H1 (cell line): ENCODE results near the gene GPR157. TPM values are rescaled to one million over a fixed set of nuclear protein-coding genes. Genes with fewer than 3 reads are reported as not detected.
"Not testable (repeated sequence)": the region's sequence is repeated elsewhere in the genome, so short reads cannot be mapped to it uniquely, and the experiment has no call there.

Source experiments
- CTCF ChIA-PET: fragments of 300-600 bp; sonication (Branson Sonifier 250); formaldehyde crosslinking; loops from one replicate; lab custom pipeline; 2021; ENCODE audit not compliant: partially characterized antibody; lab: Charles Lee
- POLR2A ChIA-PET: fragments of 300-600 bp; sonication (Branson Sonifier 250); formaldehyde crosslinking; loops from one replicate; lab custom pipeline; 2021; ENCODE audit warnings: inconsistent platforms; ENCODE audit not compliant: partially characterized antibody; lab: Charles Lee
- DNase-seq, 2 experiments: peaks; one replicate each; pipeline versions ENCODE4 v3.0.0 to v3.0.0-alpha.2; 2010 to 2022; ENCODE audit warnings: low spot score in 2 of 2, low read depth in 1 of 2, mixed read lengths in 1 of 2
- FAIRE-seq: peaks from 2 replicates; lab custom pipeline; 2011; peaks lifted over from hg19 to GRCh38; lab: Jason Lieb, UNC
- H2AFZ ChIP-seq: 2 replicates; pipeline ENCODE4 v1.8.1; 2012; ENCODE audit warnings: low read length, inconsistent platforms
- H2AK5ac ChIP-seq: 2 replicates; pipeline ENCODE4 v1.6.1; 2013; ENCODE audit warnings: low read depth, low read length
- H2BK120ac ChIP-seq: replicated peaks from 2 replicates; pipeline ENCODE3; 2013; ENCODE audit warnings: low read depth, low read length, inconsistent platforms
- H2BK12ac ChIP-seq: 2 replicates; pipeline ENCODE4 v1.6.1; 2013; ENCODE audit warnings: low read depth, low read length
- H2BK15ac ChIP-seq: 2 replicates; pipeline ENCODE4 v1.6.1; 2013; ENCODE audit warnings: low read length
- H2BK20ac ChIP-seq: 2 replicates; pipeline ENCODE4 v1.6.1; 2013; ENCODE audit warnings: low read length
- H2BK5ac ChIP-seq: 2 replicates; pipeline ENCODE4 v1.6.1; 2013; ENCODE audit warnings: low read depth, low read length
- H3K14ac ChIP-seq: 2 replicates; pipeline ENCODE4 v1.6.1; 2013; ENCODE audit warnings: inconsistent platforms; ENCODE audit not compliant: insufficient read length
- H3K18ac ChIP-seq: 2 replicates; pipeline ENCODE4 v1.6.1; 2013; ENCODE audit warnings: low read length; ENCODE audit errors: extremely low read depth
- H3K23ac ChIP-seq: 2 replicates; pipeline ENCODE4 v1.6.1; 2013; ENCODE audit warnings: inconsistent platforms; ENCODE audit not compliant: insufficient read length
- H3K23me2 ChIP-seq: 2 replicates; pipeline ENCODE4 v1.6.1; 2013; ENCODE audit warnings: low read depth, low read length
- H3K27ac ChIP-seq: 2 replicates; pipeline ENCODE4 v1.6.1; 2011; ENCODE audit warnings: low read depth, low read length, inconsistent platforms
- H3K27me3 ChIP-seq, 4 experiments: replicated peaks in 1 of 4; 1 replicate in 1 of 4; 2 replicates in 3 of 4; pipeline versions ENCODE4 v1.6.1 to v1.8.1; 2011 to 2013; ENCODE audit warnings: low read length in 3 of 4, mild to moderate bottlenecking in 3 of 4, inconsistent platforms in 2 of 4, mixed read lengths in 2 of 4, moderate library complexity in 1 of 4; ENCODE audit not compliant: control insufficient read depth in 3 of 4, insufficient read depth in 3 of 4; ENCODE audit errors: extremely low read depth in 1 of 4
- H3K36me3 ChIP-seq, 4 experiments: 2 replicates each; pipeline versions ENCODE4 v1.6.1 to v1.8.1; 2011 to 2013; ENCODE audit warnings: mild to moderate bottlenecking in 4 of 4, low read length in 3 of 4, moderate library complexity in 2 of 4, control low read depth in 1 of 4, inconsistent platforms in 1 of 4; ENCODE audit not compliant: insufficient read depth in 4 of 4, control insufficient read depth in 2 of 4
- H3K4ac ChIP-seq: replicated peaks from 2 replicates; pipeline ENCODE3; 2013; ENCODE audit warnings: low read length, low read depth, mixed read lengths, inconsistent platforms; ENCODE audit not compliant: insufficient read length
- H3K4me1 ChIP-seq, 4 experiments: replicated peaks in 1 of 4; 1 replicate in 1 of 4; 2 replicates in 3 of 4; pipeline versions ENCODE4 v1.6.1 to v1.8.1; 2011 to 2013; ENCODE audit warnings: low read length in 3 of 4, inconsistent platforms in 2 of 4, mixed read lengths in 1 of 4; ENCODE audit not compliant: insufficient read depth in 4 of 4, control insufficient read depth in 3 of 4
- H3K4me2 ChIP-seq, 2 experiments: 2 replicates each; pipeline versions ENCODE4 v1.6.1 to v1.8.1; 2011 to 2013; ENCODE audit warnings: low read depth in 2 of 2, low read length in 2 of 2, control low read depth in 1 of 2, inconsistent platforms in 1 of 2, mild to moderate bottlenecking in 1 of 2; ENCODE audit not compliant: insufficient read depth in 1 of 2
- H3K4me3 ChIP-seq, 4 experiments: fragments of 200-600, 300-600 bp in 1 of 4; sonication (generic), shearing (Covaris generic), sonication (Bioruptor Twin) in 1 of 4; 2 replicates each; pipeline versions ENCODE4 v1.5.1 to v1.8.1; 2011 to 2016; ENCODE audit warnings: low read length in 4 of 4, low read depth in 3 of 4, control low read depth in 2 of 4, inconsistent platforms in 2 of 4, mild to moderate bottlenecking in 2 of 4, mixed read lengths in 1 of 4, moderate library complexity in 1 of 4; ENCODE audit not compliant: insufficient read depth in 2 of 4; ENCODE audit errors: extremely low read depth in 1 of 4
- H3K56ac ChIP-seq: replicated peaks from 2 replicates; pipeline ENCODE3; 2013; ENCODE audit warnings: low read depth, mild to moderate bottlenecking, mixed read lengths, low read length, inconsistent platforms; ENCODE audit not compliant: insufficient read length
- H3K79me1 ChIP-seq: 2 replicates; pipeline ENCODE4 v1.6.1; 2013; ENCODE audit warnings: low read depth, low read length, control low read depth
- H3K79me2 ChIP-seq, 2 experiments: 2 replicates each; pipeline versions ENCODE4 v1.6.1 to v1.8.1; 2012 to 2013; ENCODE audit warnings: low read length in 2 of 2, mild to moderate bottlenecking in 2 of 2, inconsistent platforms in 1 of 2; ENCODE audit not compliant: insufficient read depth in 2 of 2, control insufficient read depth in 1 of 2
- H3K9ac ChIP-seq, 4 experiments: replicated peaks in 1 of 4; 1 replicate in 1 of 4; 2 replicates in 3 of 4; pipeline versions ENCODE4 v1.6.1 to v1.8.1; 2011 to 2013; ENCODE audit warnings: low read depth in 3 of 4, low read length in 3 of 4, control low read depth in 2 of 4, mild to moderate bottlenecking in 2 of 4, moderate library complexity in 2 of 4, inconsistent platforms in 1 of 4; ENCODE audit errors: extremely low read depth in 1 of 4
- H3K9me3 ChIP-seq, 2 experiments: 2 replicates each; pipeline versions ENCODE4 v1.6.1 to v1.8.1; 2012 to 2013; ENCODE audit warnings: mild to moderate bottlenecking in 2 of 2, moderate library complexity in 2 of 2, control low read depth in 1 of 2, inconsistent platforms in 1 of 2, low read depth in 1 of 2, low read length in 1 of 2, mixed read lengths in 1 of 2; ENCODE audit not compliant: insufficient read depth in 2 of 2
- H4K20me1 ChIP-seq, 2 experiments: replicated peaks in 1 of 2; 2 replicates each; pipeline versions ENCODE3 to v1.8.1; 2011 to 2013; ENCODE audit warnings: inconsistent platforms in 2 of 2, low read length in 2 of 2, mild to moderate bottlenecking in 1 of 2; ENCODE audit not compliant: insufficient read depth in 2 of 2, control insufficient read depth in 1 of 2
- H4K5ac ChIP-seq: 2 replicates; pipeline ENCODE4 v1.6.1; 2013; ENCODE audit warnings: low read length, low read depth, mixed read lengths, inconsistent platforms; ENCODE audit not compliant: insufficient read length
- H4K8ac ChIP-seq: 2 replicates; pipeline ENCODE4 v1.8.0; 2013; ENCODE audit warnings: mild to moderate bottlenecking, moderate library complexity, low read length, inconsistent platforms; ENCODE audit not compliant: insufficient read depth; ENCODE audit errors: extremely low read depth
- H4K91ac ChIP-seq: replicated peaks from 2 replicates; pipeline ENCODE3; 2013; ENCODE audit warnings: low read length, mixed read lengths, inconsistent platforms; ENCODE audit not compliant: insufficient read length
- WGBS, 2 experiments: shearing (Covaris generic) in 1 of 2; methylation state at CpG; one replicate each; pipeline versions ENCODE4 v1.1.6 to v1.1.7; 2013 to 2015; ENCODE audit warnings: low lambda C conversion rate in 2 of 2, mixed read lengths in 2 of 2, inconsistent platforms in 1 of 2, low coverage in 1 of 2, missing lambda C conversion rate in 1 of 2; ENCODE audit not compliant: insufficient replicate concordance in 2 of 2, insufficient coverage in 1 of 2, insufficient read length in 1 of 2; ENCODE audit errors: extremely low coverage in 1 of 2, missing lambda C conversion rate in 1 of 2; 5-methylcytosine and 5-hydroxymethylcytosine counted together
- polyA plus RNA-seq, 7 experiments: library from polyadenylated mRNA; depleted of rRNA in 3 of 7; stranded (reverse) in 5 of 7; unstranded in 2 of 7; fragments of >200 nt in 5 of 7; fragments of 200-250 nt in 2 of 7; gene quantifications; 1 replicate in 5 of 7; 2 replicates in 1 of 7; 4 replicates in 1 of 7; pipeline versions ENCODE4 v1.2.1 to v1.2.3, GENCODE V29; 2011 to 2013; ENCODE audit warnings: missing spikeins in 2 of 7, mixed read lengths in 2 of 7
- total RNA-seq: library from RNA; stranded (reverse); fragmentation: NEBNext Ultra II Directional; extraction: Animal tissue kit (Norgen Biotek cat#: 25700); gene quantifications from 2 replicates; pipeline ENCODE4 v1.2.1, GENCODE V29; 2021

Gene GPR157
- total and polyA plus RNA-seq, 2 of the 8 experiments (the other 6 are each of a cell fraction or from before 2014, with no cell fraction given), result 1.0 to 11.0 TPM

GRCh38 chr1:9123665-9124064, 5.2 kb downstream of the GPR157 start:
- H2BK20ac ChIP-seq, POLR2A ChIA-PET, H2BK12ac ChIP-seq, H3K4me1 ChIP-seq, H2AK5ac ChIP-seq, DNase-seq, CTCF ChIA-PET, H3K18ac ChIP-seq, H3K56ac ChIP-seq, H2BK120ac ChIP-seq, H3K27ac ChIP-seq, H4K20me1 ChIP-seq, H3K36me3 ChIP-seq, H2AFZ ChIP-seq, H3K14ac ChIP-seq, H4K5ac ChIP-seq, H2BK5ac ChIP-seq, H2BK15ac ChIP-seq, H3K4ac ChIP-seq, H3K79me1 ChIP-seq, H3K4me3 ChIP-seq, H4K8ac ChIP-seq, H3K23me2 ChIP-seq, H4K91ac ChIP-seq, H3K9me3 ChIP-seq, H3K79me2 ChIP-seq, H3K9ac ChIP-seq, H3K23ac ChIP-seq, H3K4me2 ChIP-seq, FAIRE-seq: not testable (repeated sequence)
- peaks cover 0 to 12% (median 10%) of the 10 kb centered on the region in 4 experiments; a peak in 5 of 7 replicates for H3K27me3 ChIP-seq
- 82% methylated on average over 2 of the region's 2 CpGs; no CpG with 5 or more reads in 1 of the 2 experiments for WGBS, 2 experiments
